Measurements from ENCODE around the gene PLCH2.

The PLCH2 gene

DNA sequence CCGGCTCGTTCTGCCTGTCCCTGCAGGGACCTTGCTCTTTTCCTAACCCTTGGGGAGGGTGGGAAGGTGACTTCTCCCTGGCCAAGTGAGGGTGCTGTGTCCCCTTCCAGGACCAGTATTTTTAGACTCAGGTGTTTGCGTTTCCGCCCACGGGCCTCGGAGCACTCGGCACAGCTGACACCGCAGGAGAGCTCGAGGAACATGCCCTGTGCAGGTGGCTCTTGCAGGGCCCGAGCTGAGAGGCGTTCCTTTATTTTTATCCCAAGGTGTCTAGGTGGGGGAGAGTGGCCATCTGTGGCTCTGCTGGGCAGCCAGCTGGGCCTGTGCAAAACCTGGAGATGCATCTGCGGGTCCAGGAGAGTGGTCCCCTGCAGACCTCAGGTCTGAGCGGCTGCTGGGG lies 16.0 kb downstream of the PLCH2 start:
- Histone ChIP-seq H3K36me3 (ENCODE audit: insufficient read depth, low read length) (no peaks in the 10 kb centered on the region; the same call in 1 of the 2 replicates), H3K79me2 (ENCODE audit: insufficient read depth, low read length) (no peaks in the 10 kb centered on the region), H3K4me3 (ENCODE audit: low read depth, low read length, poor library complexity, severe bottlenecking) (no peak overlapping the region), H3K9me2 (ENCODE audit: low read depth, low read length) (no peaks in the 10 kb centered on the region), H3K4me1 (ENCODE audit: insufficient read depth, low read length, severe bottlenecking) (peaks cover 9% of the 10 kb centered on the region), H3K27me3 (ENCODE audit: insufficient read depth, low read length) (peaks cover 23% of the 10 kb centered on the region; the same call in 1 of the 2 replicates), H3K9me3 (ENCODE audit: low read length) (no peaks in the 10 kb centered on the region), H3F3A (ENCODE audit: insufficient read depth, low read length) (no peaks in the 10 kb centered on the region), H3K4me2 (ENCODE audit: low read length) (no peak overlapping the region), H4K20me1 (ENCODE audit: insufficient read depth, low read length) (no peaks in the 10 kb centered on the region), H2AFZ (ENCODE audit: low read length) (no peak overlapping the region), H3K27ac (ENCODE audit: low read depth, low read length, poor library complexity, severe bottlenecking) (no peak overlapping the region), H3K9ac (ENCODE audit: low read length) (no peak overlapping the region)
- TF ChIP-seq, protein P1, sequence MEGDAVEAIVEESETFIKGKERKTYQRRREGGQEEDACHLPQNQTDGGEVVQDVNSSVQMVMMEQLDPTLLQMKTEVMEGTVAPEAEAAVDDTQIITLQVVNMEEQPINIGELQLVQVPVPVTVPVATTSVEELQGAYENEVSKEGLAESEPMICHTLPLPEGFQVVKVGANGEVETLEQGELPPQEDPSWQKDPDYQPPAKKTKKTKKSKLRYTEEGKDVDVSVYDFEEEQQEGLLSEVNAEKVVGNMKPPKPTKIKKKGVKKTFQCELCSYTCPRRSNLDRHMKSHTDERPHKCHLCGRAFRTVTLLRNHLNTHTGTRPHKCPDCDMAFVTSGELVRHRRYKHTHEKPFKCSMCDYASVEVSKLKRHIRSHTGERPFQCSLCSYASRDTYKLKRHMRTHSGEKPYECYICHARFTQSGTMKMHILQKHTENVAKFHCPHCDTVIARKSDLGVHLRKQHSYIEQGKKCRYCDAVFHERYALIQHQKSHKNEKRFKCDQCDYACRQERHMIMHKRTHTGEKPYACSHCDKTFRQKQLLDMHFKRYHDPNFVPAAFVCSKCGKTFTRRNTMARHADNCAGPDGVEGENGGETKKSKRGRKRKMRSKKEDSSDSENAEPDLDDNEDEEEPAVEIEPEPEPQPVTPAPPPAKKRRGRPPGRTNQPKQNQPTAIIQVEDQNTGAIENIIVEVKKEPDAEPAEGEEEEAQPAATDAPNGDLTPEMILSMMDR (IDR thresholded peaks at IDR 0.05; ENCODE audit: low read length), result no peak
- TF ChIP-seq EZH2 (IDR thresholded peaks at IDR 0.05; ENCODE audit: borderline replicate concordance, low read length), result no peak

DNA sequence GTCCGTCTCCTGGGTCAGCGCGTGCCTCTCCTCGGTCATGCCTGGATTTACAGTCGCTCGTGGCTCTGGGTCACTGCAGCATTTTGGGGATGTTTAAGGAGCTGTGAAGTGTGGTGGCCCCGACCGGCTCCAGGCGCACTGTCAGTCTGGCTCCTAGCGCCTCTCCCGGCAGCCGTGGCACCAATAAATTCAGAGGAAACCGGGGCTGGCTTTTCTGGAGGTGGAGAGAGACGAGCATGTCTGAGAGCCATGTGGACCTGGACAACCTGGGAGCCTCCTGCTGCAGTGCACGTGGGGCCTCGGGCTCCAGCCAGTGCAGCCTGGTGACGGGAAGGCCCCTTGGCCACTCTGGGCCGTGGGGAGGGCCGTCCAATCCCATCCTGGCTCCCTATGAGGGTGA lies 17.1 kb downstream of the PLCH2 start:
- H3K4me2 ChIP-seq (ENCODE audit: low read length), result no peak overlapping the region
- no peak overlapping the region for H3K27ac ChIP-seq (ENCODE audit: low read depth, low read length, poor library complexity, severe bottlenecking)
- TF ChIP-seq EZH2 (IDR thresholded peaks at IDR 0.05; ENCODE audit: borderline replicate concordance, low read length), result no peak
- TF ChIP-seq, protein P1 (IDR thresholded peaks at IDR 0.05; ENCODE audit: low read length), result no peak
- H3K9me2 ChIP-seq (ENCODE audit: low read depth, low read length), result no peaks in the 10 kb centered on the region
- H3K9ac ChIP-seq (ENCODE audit: low read length), result no peak overlapping the region
- no peak overlapping the region for H2AFZ ChIP-seq (ENCODE audit: low read length)
- H3K36me3 ChIP-seq (ENCODE audit: insufficient read depth, low read length), result no peaks in the 10 kb centered on the region; the same call in 1 of the 2 replicates
- no peaks in the 10 kb centered on the region for H3K79me2 ChIP-seq (ENCODE audit: insufficient read depth, low read length)
- no peak overlapping the region for H3K4me3 ChIP-seq (ENCODE audit: low read depth, low read length, poor library complexity, severe bottlenecking)
- H3K9me3 ChIP-seq (ENCODE audit: low read length), result no peaks in the 10 kb centered on the region
- H3K27me3 ChIP-seq (ENCODE audit: insufficient read depth, low read length), result peaks cover 24% of the 10 kb centered on the region; the same call in 1 of the 2 replicates
- H3K4me1 ChIP-seq (ENCODE audit: insufficient read depth, low read length, severe bottlenecking), result peaks cover 9% of the 10 kb centered on the region
- H4K20me1 ChIP-seq (ENCODE audit: insufficient read depth, low read length), result no peaks in the 10 kb centered on the region
- no peaks in the 10 kb centered on the region for H3F3A ChIP-seq (ENCODE audit: insufficient read depth, low read length)

DNA sequence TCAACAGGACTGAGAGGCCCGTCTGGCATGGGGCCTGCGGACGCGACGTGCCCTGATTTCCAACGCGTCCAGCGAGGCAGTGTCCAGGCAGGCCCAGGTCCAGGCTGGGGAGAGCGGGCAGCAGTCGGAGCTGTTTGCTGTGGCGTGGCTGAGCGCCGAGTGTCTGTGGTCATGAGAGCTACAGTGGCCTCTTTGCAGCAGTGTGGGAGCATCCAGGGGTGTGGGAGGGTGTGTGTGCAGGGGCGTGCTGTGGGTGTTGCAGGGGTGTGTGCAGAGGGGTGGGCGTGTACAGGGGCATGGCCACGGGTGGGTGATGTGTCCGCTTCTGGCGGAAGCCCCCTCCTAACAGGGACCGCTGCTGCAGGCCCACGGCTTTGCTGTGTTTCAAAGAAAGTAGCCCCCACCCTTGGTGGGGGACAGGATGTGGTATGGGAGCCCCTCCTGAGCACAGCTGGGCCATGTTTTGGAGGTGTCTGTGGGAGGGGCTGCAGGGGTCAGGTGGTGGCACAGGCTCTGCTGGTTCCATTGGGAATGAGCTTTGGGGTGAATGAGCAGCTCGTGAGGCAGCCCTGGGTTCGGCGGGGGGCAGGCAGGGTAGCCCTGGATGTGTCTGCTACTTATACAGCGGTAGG lies 17.7 kb downstream of the PLCH2 start:
- H3K9me3 ChIP-seq (ENCODE audit: low read length), result no peaks in the 10 kb centered on the region
- H3K4me3 ChIP-seq (ENCODE audit: low read depth, low read length, poor library complexity, severe bottlenecking), result no peak overlapping the region
- no peaks in the 10 kb centered on the region for H4K20me1 ChIP-seq (ENCODE audit: insufficient read depth, low read length)
- H3F3A ChIP-seq (ENCODE audit: insufficient read depth, low read length), result no peaks in the 10 kb centered on the region
- H3K79me2 ChIP-seq (ENCODE audit: insufficient read depth, low read length), result no peaks in the 10 kb centered on the region
- H3K9me2 ChIP-seq (ENCODE audit: low read depth, low read length), result no peaks in the 10 kb centered on the region
- H3K27ac ChIP-seq (ENCODE audit: low read depth, low read length, poor library complexity, severe bottlenecking), result no peak overlapping the region
- TF ChIP-seq, protein P1 (IDR thresholded peaks at IDR 0.05; ENCODE audit: low read length), result no peak
- no peak for TF ChIP-seq EZH2 (IDR thresholded peaks at IDR 0.05; ENCODE audit: borderline replicate concordance, low read length)
- H3K9ac ChIP-seq (ENCODE audit: low read length), result no peak overlapping the region
- no peaks in the 10 kb centered on the region for H3K36me3 ChIP-seq (ENCODE audit: insufficient read depth, low read length)
- no peak overlapping the region for H3K4me2 ChIP-seq (ENCODE audit: low read length)
- no peak overlapping the region for H2AFZ ChIP-seq (ENCODE audit: low read length)
- peaks cover 18% of the 10 kb centered on the region; the same call in 1 of the 2 replicates for H3K27me3 ChIP-seq (ENCODE audit: insufficient read depth, low read length)
- peaks cover 9% of the 10 kb centered on the region for H3K4me1 ChIP-seq (ENCODE audit: insufficient read depth, low read length, severe bottlenecking)
